IMR-90 (cell line): Measurements from ENCODE around the gene CCNK. TPM values are rescaled to one million over a fixed set of nuclear protein-coding genes. Genes with fewer than 3 reads are reported as not detected.

ENCODE experiments used
- ATAC-seq: fragments of 200-7000 bp; cut with Tn5 transposase; 2 replicates; pipeline ENCODE4 v1.9.1; 2020; ENCODE audit warnings: low read depth, mild to moderate bottlenecking, moderate library complexity
- BruUV-seq: library from RNA; stranded (reverse); fragments of 400-500 nt; replicated peaks from 2 replicates; lab custom pipeline; 2021; lab: Mats Ljungman, UMichigan
- CTCF ChIA-PET: fragments of 300-600 bp; formaldehyde crosslinking; extraction: SDS; loops from one replicate; lab custom pipeline; 2021; ENCODE audit warnings: antibody characterized with exemption; lab: Yijun Ruan, JAX
- POLR2A ChIA-PET: fragments of 300-600 bp; sonication (Branson Sonifier 250); formaldehyde crosslinking; loops from one replicate; lab custom pipeline; 2022; ENCODE audit warnings: antibody characterized with exemption; ENCODE audit not compliant: unreplicated experiment; lab: Charles Lee
- DNase-seq: peaks from one replicate; pipeline ENCODE4 v3.0.0; 2013
- H2AFZ ChIP-seq: replicated peaks from 2 replicates; pipeline ENCODE3; 2013; ENCODE audit warnings: low read length, mild to moderate bottlenecking; ENCODE audit not compliant: poor library complexity
- H2AK5ac ChIP-seq: 2 replicates; pipeline ENCODE4 v1.6.1; 2013; ENCODE audit warnings: low read depth, low read length, inconsistent platforms
- H2AK9ac ChIP-seq: replicated peaks from 2 replicates; pipeline ENCODE3; 2013; ENCODE audit warnings: mild to moderate bottlenecking, low read depth, low read length, moderate library complexity; ENCODE audit not compliant: poor library complexity
- H2BK120ac ChIP-seq: 2 replicates; pipeline ENCODE4 v1.6.1; 2013; ENCODE audit warnings: low read depth, low read length, inconsistent platforms
- H2BK15ac ChIP-seq: 3 replicates; pipeline ENCODE4 v1.6.1; 2013; ENCODE audit warnings: low read depth, low read length, inconsistent platforms
- H2BK20ac ChIP-seq: 2 replicates; pipeline ENCODE4 v1.6.1; 2013; ENCODE audit warnings: low read depth, mild to moderate bottlenecking, inconsistent platforms, low read length, moderate library complexity
- H2BK5ac ChIP-seq: 2 replicates; pipeline ENCODE4 v1.6.1; 2013; ENCODE audit warnings: mild to moderate bottlenecking, low read depth, low read length, inconsistent platforms; ENCODE audit not compliant: poor library complexity, severe bottlenecking
- H3K14ac ChIP-seq: replicated peaks from 2 replicates; pipeline ENCODE4 v1.6.1; 2013; ENCODE audit warnings: low read depth, low read length, inconsistent platforms
- H3K18ac ChIP-seq: 2 replicates; pipeline ENCODE4 v1.6.1; 2013; ENCODE audit warnings: low read depth, low read length, control low read depth
- H3K23ac ChIP-seq: 2 replicates; pipeline ENCODE4 v1.6.1; 2013; ENCODE audit warnings: low read depth, low read length, inconsistent platforms
- H3K27ac ChIP-seq: 2 replicates; pipeline ENCODE4 v1.5.1; 2013; ENCODE audit warnings: mild to moderate bottlenecking, control low read depth, low read length; ENCODE audit not compliant: insufficient read depth
- H3K27me3 ChIP-seq: 2 replicates; pipeline ENCODE4 v1.6.1; 2013; ENCODE audit warnings: low read length; ENCODE audit not compliant: control insufficient read depth, insufficient read depth
- H3K36me3 ChIP-seq: 2 replicates; pipeline ENCODE4 v1.6.1; 2013; ENCODE audit warnings: low read length, mixed read lengths; ENCODE audit not compliant: control insufficient read depth, insufficient read depth
- H3K4ac ChIP-seq: 2 replicates; pipeline ENCODE4 v1.6.1; 2013; ENCODE audit warnings: low read depth, low read length, inconsistent platforms
- H3K4me1 ChIP-seq: 2 replicates; pipeline ENCODE4 v1.6.1; 2013; ENCODE audit warnings: low read length, mixed read lengths; ENCODE audit not compliant: control insufficient read depth, insufficient read depth
- H3K4me2 ChIP-seq: 2 replicates; pipeline ENCODE4 v1.6.1; 2013; ENCODE audit warnings: low read depth, mild to moderate bottlenecking, control low read depth, low read length, moderate library complexity
- H3K4me3 ChIP-seq: 2 replicates; pipeline ENCODE4 v1.5.1; 2013; ENCODE audit warnings: low read depth, mild to moderate bottlenecking, control low read depth, low read length, moderate library complexity; ENCODE audit not compliant: insufficient read depth
- H3K56ac ChIP-seq: 2 replicates; pipeline ENCODE4 v1.6.1; 2013; ENCODE audit warnings: low read length, inconsistent platforms; ENCODE audit not compliant: insufficient read depth; ENCODE audit errors: extremely low read depth
- H3K79me1 ChIP-seq, 2 experiments: 2 replicates each; pipeline ENCODE4 v1.6.1; 2013; ENCODE audit warnings: low read length in 2 of 2, inconsistent platforms in 1 of 2, low read depth in 1 of 2
- H3K9ac ChIP-seq: 2 replicates; pipeline ENCODE4 v1.6.1; 2013; ENCODE audit warnings: low read depth, low read length, control low read depth
- H3K9me1 ChIP-seq: 2 replicates; pipeline ENCODE4 v1.6.1; 2013; ENCODE audit warnings: low read length, inconsistent platforms; ENCODE audit not compliant: insufficient read depth
- H3K9me3 ChIP-seq: 2 replicates; pipeline ENCODE4 v1.6.1; 2013; ENCODE audit warnings: low read length; ENCODE audit not compliant: control insufficient read depth, insufficient read depth
- H4K20me1 ChIP-seq: 2 replicates; pipeline ENCODE4 v1.6.1; 2013; ENCODE audit warnings: low read length, inconsistent platforms; ENCODE audit not compliant: insufficient read depth
- H4K5ac ChIP-seq: 2 replicates; pipeline ENCODE4 v1.6.1; 2013; ENCODE audit warnings: mild to moderate bottlenecking, low read depth, low read length, control low read depth
- H4K8ac ChIP-seq, 2 experiments: 2 replicates each; pipeline ENCODE4 v1.6.1; 2013; ENCODE audit warnings: low read depth in 2 of 2, low read length in 2 of 2, control low read depth in 1 of 2, inconsistent platforms in 1 of 2
- H4K91ac ChIP-seq: 2 replicates; pipeline ENCODE4 v1.6.1; 2013; ENCODE audit warnings: low read depth, low read length, inconsistent platforms; ENCODE audit not compliant: insufficient read depth
- BHLHE40 ChIP-seq: fragments of 150-350 bp; IDR thresholded peaks from 2 replicates; pipeline ENCODE4 v1.6.1; 2016; ENCODE audit warnings: mild to moderate bottlenecking, low read depth, low read length
- CHD1 ChIP-seq: IDR thresholded peaks from 2 replicates; pipeline ENCODE4 v1.6.1; 2012; ENCODE audit warnings: low read depth, low read length, improper control_type of control experiment
- MAFK ChIP-seq: IDR thresholded peaks from 2 replicates; pipeline ENCODE4 v1.6.1; 2012; ENCODE audit warnings: low read depth, low read length, improper control_type of control experiment
- MAZ ChIP-seq: IDR thresholded peaks from 2 replicates; pipeline ENCODE4 v1.6.1; 2012; ENCODE audit warnings: low read depth, mild to moderate bottlenecking, low read length, improper control_type of control experiment, moderate library complexity, borderline replicate concordance
- MXI1 ChIP-seq: IDR thresholded peaks from 2 replicates; pipeline ENCODE4 v1.6.1; 2012; ENCODE audit warnings: low read depth, mild to moderate bottlenecking, low read length, moderate library complexity, borderline replicate concordance
- NFE2L2 ChIP-seq: fragments of 150-350 bp; IDR thresholded peaks from 2 replicates; pipeline ENCODE4 v1.6.1; 2016; ENCODE audit warnings: low read depth, mild to moderate bottlenecking, low read length
- POLR2A ChIP-seq: IDR thresholded peaks from 2 replicates; pipeline ENCODE4 v1.6.1; 2012; ENCODE audit warnings: mild to moderate bottlenecking, low read depth, low read length
- RAD21 ChIP-seq: IDR thresholded peaks from 2 replicates; pipeline ENCODE4 v1.6.1; 2012; ENCODE audit warnings: low read length, improper control_type of control experiment
- RCOR1 ChIP-seq: IDR thresholded peaks from 2 replicates; pipeline ENCODE4 v1.6.1; 2012; ENCODE audit warnings: mild to moderate bottlenecking, low read length, improper control_type of control experiment; ENCODE audit not compliant: insufficient replicate concordance
- RFX5 ChIP-seq: IDR thresholded peaks from 2 replicates; pipeline ENCODE4 v1.8.0; 2012; ENCODE audit warnings: low read depth, mild to moderate bottlenecking, low read length, moderate library complexity
- SMC3 ChIP-seq: fragments of 150-350 bp; IDR thresholded peaks from 2 replicates; pipeline ENCODE4 v1.6.1; 2016; ENCODE audit warnings: low read depth, mild to moderate bottlenecking, antibody characterized with exemption, low read length, moderate library complexity
- WGBS, 2 experiments: methylation state at CpG; one replicate each; pipeline versions ENCODE4 v1.1.5 to v1.1.7; 2013; ENCODE audit warnings: missing lambda C conversion rate in 2 of 2; ENCODE audit not compliant: insufficient read length in 1 of 2; ENCODE audit errors: extremely low coverage in 2 of 2; 5-methylcytosine and 5-hydroxymethylcytosine counted together
- dilution Hi-C: fragments of 300-500 bp; cut with HindIII; formaldehyde crosslinking; loops from one replicate; pipeline ENCODE4 v1.14.3; 2018; ENCODE audit warnings: low sequenced_read_pairs; ENCODE audit not compliant: unreplicated experiment
- in situ Hi-C: fragments of 300-500 bp; cut with MboI; formaldehyde crosslinking; loops from 3 replicates; pipeline ENCODE4 v1.14.3; 2019; ENCODE audit warnings: low sequenced_read_pairs, inconsistent platforms, mixed read lengths
- intact Hi-C: fragments of 100-400 bp; cut with micrococcal nuclease; formaldehyde crosslinking; loops from 2 replicates; pipeline ENCODE4 v1.10.0; 2022
- polyA plus RNA-seq, 3 experiments: library from polyadenylated mRNA; depleted of rRNA; stranded (reverse); fragments of >200 nt; gene quantifications; 2 replicates each; pipeline ENCODE4 v1.2.3, GENCODE V29; 2012; ENCODE audit warnings: low replicate concordance in 1 of 3
- total RNA-seq: library from RNA; depleted of rRNA; stranded (reverse); fragments of >200 nt; gene quantifications from 2 replicates; pipeline ENCODE4 v1.2.3, GENCODE V29; 2012
- TF ChIP-seq, protein P1 (sequence below): fragments of 150-350 bp; IDR thresholded peaks from 2 replicates; pipeline ENCODE4 v1.6.1; 2017; ENCODE audit warnings: mild to moderate bottlenecking, antibody characterized with exemption, low read length, low read depth
- TF ChIP-seq, protein P2 (sequence below): conservative IDR thresholded peaks from 2 replicates; pipeline ENCODE4 v1.5.1; 2012; ENCODE audit warnings: mild to moderate bottlenecking, low read depth, low read length, improper control_type of control experiment

The CCNK gene
- total and polyA plus RNA-seq, 2 of the 4 experiments (the other 2 are of a cell fraction) = 18.8 to 38.3 TPM

DNA sequence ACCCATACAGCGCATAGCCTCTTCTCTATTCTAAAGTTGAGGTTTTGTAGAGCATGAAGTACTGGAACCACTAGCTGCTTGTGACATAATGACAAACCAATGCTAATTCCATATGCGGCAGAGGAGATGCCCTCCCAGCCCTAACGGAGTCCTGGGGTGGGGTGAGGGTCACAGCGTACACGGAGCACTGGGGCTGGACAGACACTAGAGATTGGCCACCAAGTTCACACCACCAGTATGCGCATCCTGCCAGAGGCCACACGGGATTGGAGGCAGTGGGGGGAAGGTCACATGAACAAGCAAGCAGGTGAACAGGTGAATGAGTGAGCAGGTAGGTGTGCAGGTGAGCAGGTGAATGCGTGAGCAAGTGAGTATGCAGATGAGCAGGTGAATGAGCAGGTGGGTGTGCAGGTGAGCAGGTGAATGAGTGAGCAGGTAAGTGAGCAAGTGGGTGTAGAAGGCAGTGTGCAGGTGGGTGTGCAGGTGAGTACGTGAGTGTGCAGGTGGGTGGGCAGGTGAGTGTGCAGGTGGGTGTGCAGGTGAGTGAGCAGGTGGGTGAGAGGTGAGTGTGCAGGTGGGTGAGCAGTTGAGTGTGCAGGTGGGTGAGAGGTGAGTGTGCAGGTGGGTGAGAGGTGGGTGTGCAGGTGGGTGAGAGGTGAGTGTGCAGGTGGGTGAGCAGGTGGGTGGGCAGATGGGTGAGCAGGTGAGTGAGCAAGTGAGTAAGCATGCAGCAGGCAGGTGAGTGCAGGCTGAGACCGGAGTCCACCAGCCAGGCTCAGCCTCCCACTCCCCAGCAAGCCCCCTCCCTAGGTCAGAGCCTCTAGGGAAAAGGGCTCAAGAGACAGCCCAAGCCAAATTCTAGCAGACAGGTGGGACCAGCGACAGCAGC lies 70.1 kb downstream of the CCNK start (continued):
- no peak for TF ChIP-seq RFX5

DNA sequence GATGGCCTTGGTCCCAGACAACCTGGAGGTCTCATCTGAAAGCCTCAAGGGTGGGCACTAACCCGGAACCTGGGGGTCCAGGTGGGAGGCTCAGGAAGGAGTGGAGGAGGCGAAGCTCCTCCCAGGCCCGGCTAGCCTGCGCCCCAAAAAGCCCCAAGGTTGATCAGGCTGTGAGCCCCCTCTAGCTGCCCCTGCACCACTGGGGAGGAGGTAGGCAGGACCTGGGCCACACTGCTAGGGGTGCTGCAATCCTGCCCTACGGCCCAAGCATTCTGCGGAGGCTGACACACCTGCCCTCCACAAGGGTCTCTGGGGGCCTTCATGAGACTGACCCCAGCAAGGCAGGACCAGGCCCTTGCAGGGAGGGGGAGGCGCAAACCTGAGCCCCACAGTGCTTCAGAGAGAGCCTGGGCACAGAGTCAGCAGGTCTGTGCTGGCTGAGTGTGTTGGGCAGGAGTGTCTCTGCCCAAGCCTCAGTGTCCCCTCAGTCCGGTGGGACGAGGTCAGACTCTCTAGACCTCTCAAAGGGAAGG lies 70.9 kb downstream of the CCNK start:
- Histone ChIP-seq H2AK5ac (no peak overlapping the region), H2AFZ (no peak overlapping the region), H2BK120ac (no peak overlapping the region), H2BK5ac (no peak overlapping the region), H2AK9ac (no peak overlapping the region), H3K9me3 (no peaks in the 10 kb centered on the region), H2BK20ac (no peak overlapping the region), H3K9me1 (peaks cover 12% of the 10 kb centered on the region), H3K4me1 (peaks cover 3% of the 10 kb centered on the region; the same call in 1 of the 2 replicates), H3K9ac (no peak overlapping the region), H3K18ac (no peak overlapping the region), H3K27me3 (no peaks in the 10 kb centered on the region), H3K4ac (no peak overlapping the region), H3K36me3 (no peaks in the 10 kb centered on the region), H3K79me1 (peaks cover 45 to 84% of the 10 kb centered on the region in 2 experiments), H4K8ac (no peak overlapping the region), H3K27ac (no peak overlapping the region), H3K14ac (no peak overlapping the region), H3K4me2 (no peak overlapping the region), H3K56ac (no peak overlapping the region), H2BK15ac (no peak overlapping the region), H3K4me3 (no peak overlapping the region), H4K20me1 (peaks cover 49% of the 10 kb centered on the region), H3K23ac (no peak overlapping the region), H4K91ac (no peak overlapping the region), H4K5ac (no peak overlapping the region)
- CTCF ChIA-PET = no interaction called here
- intact Hi-C loops (no loop called here), in situ Hi-C loops (no loop called here), dilution Hi-C loops (no loop called here)
- WGBS, 2 experiments = 40% methylated on average over 1 of the region's 9 CpGs; no CpG with 5 or more reads in 1 of the 2 experiments
- POLR2A ChIA-PET = no interaction called here
- DNase-seq (no peak), ATAC-seq (no peak)
- no TSS peak for BruUV-seq
- no peak for TF ChIP-seq CHD1
- TF ChIP-seq, protein P1, sequence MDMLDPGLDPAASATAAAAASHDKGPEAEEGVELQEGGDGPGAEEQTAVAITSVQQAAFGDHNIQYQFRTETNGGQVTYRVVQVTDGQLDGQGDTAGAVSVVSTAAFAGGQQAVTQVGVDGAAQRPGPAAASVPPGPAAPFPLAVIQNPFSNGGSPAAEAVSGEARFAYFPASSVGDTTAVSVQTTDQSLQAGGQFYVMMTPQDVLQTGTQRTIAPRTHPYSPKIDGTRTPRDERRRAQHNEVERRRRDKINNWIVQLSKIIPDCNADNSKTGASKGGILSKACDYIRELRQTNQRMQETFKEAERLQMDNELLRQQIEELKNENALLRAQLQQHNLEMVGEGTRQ = no peak
- TF ChIP-seq NFE2L2 = no peak
- no peak for TF ChIP-seq MAZ
- no peak for TF ChIP-seq MAFK
- TF ChIP-seq RCOR1 = no peak
- TF ChIP-seq SMC3 = no peak
- no peak for TF ChIP-seq BHLHE40
- no peak for TF ChIP-seq RAD21
- TF ChIP-seq RFX5 = no peak
- TF ChIP-seq POLR2A = no peak
- TF ChIP-seq MXI1 = no peak
- TF ChIP-seq, protein P2, sequence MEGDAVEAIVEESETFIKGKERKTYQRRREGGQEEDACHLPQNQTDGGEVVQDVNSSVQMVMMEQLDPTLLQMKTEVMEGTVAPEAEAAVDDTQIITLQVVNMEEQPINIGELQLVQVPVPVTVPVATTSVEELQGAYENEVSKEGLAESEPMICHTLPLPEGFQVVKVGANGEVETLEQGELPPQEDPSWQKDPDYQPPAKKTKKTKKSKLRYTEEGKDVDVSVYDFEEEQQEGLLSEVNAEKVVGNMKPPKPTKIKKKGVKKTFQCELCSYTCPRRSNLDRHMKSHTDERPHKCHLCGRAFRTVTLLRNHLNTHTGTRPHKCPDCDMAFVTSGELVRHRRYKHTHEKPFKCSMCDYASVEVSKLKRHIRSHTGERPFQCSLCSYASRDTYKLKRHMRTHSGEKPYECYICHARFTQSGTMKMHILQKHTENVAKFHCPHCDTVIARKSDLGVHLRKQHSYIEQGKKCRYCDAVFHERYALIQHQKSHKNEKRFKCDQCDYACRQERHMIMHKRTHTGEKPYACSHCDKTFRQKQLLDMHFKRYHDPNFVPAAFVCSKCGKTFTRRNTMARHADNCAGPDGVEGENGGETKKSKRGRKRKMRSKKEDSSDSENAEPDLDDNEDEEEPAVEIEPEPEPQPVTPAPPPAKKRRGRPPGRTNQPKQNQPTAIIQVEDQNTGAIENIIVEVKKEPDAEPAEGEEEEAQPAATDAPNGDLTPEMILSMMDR = no peak
